GM12878 (cell line): ENCODE measurements around the gene MAPK1. TPM values are rescaled to one million over a fixed set of nuclear protein-coding genes. Genes with fewer than 3 reads are reported as not detected.

ENCODE experiments used
- ATAC-seq: fragments of 200-7000 bp; cut with Tn5 transposase; 3 replicates; pipeline ENCODE4 v1.9.1; 2020; ENCODE audit warnings: mild to moderate bottlenecking, moderate library complexity
- BruUV-seq: library from RNA; stranded (reverse); fragments of 400-500 nt; replicated peaks from 2 replicates; lab custom pipeline; 2021; lab: Mats Ljungman, UMichigan
- CTCF ChIA-PET: fragments of 300-600 bp; sonication (Branson Sonifier 250); formaldehyde crosslinking; extraction: SDS; loops from one replicate; lab custom pipeline; 2021; ENCODE audit warnings: inconsistent platforms; lab: Yijun Ruan, JAX
- POLR2A ChIA-PET: fragments of 350-600 bp; formaldehyde crosslinking; extraction: SDS; loops from one replicate; lab custom pipeline; 2021; ENCODE audit warnings: inconsistent platforms; lab: Charles Lee
- RAD21 ChIA-PET: fragments of 300-600 bp; sonication (Branson Sonifier 250); formaldehyde crosslinking; loops from one replicate; lab custom pipeline; 2023; ENCODE audit warnings: antibody characterized with exemption; ENCODE audit not compliant: unreplicated experiment; lab: Charles Lee
- SMC1A ChIA-PET: fragments of 300-600 bp; sonication (Branson Sonifier 250); formaldehyde crosslinking; loops from one replicate; lab custom pipeline; 2023; ENCODE audit not compliant: unreplicated experiment, uncharacterized antibody; lab: Charles Lee
- DNase-seq: peaks from one replicate; pipeline ENCODE4 v3.0.0-alpha.2; 2011; ENCODE audit warnings: low read depth, low spot score
- FAIRE-seq: peaks from 3 replicates; lab custom pipeline; 2011; peaks lifted over from hg19 to GRCh38; lab: Jason Lieb, UNC
- H2AFZ ChIP-seq: 2 replicates; pipeline ENCODE4 v1.6.0; 2011; ENCODE audit warnings: low read depth, low read length, control low read depth; ENCODE audit not compliant: control insufficient read depth
- H3K27ac ChIP-seq: 2 replicates; pipeline ENCODE4 v1.5.1; 2011; ENCODE audit warnings: control low read depth; ENCODE audit not compliant: control insufficient read depth, insufficient read depth
- H3K27me3 ChIP-seq, 2 experiments: replicated peaks in 1 of 2; 2 replicates each; pipeline versions ENCODE4 v1.6.0 to v1.6.1; 2011; ENCODE audit warnings: low read length in 1 of 2; ENCODE audit not compliant: control insufficient read depth in 2 of 2, insufficient read depth in 2 of 2
- H3K36me3 ChIP-seq, 2 experiments: 2 replicates each; pipeline ENCODE4 v1.5.1; 2011; ENCODE audit warnings: low read length in 1 of 2; ENCODE audit not compliant: control insufficient read depth in 2 of 2, insufficient read depth in 2 of 2
- H3K4me1 ChIP-seq: 2 replicates; pipeline ENCODE4 v1.6.1; 2011; ENCODE audit warnings: mild to moderate bottlenecking, low read length, moderate library complexity, mixed read lengths; ENCODE audit not compliant: control insufficient read depth, insufficient read depth
- H3K4me2 ChIP-seq: 2 replicates; pipeline ENCODE4 v1.6.0; 2011; ENCODE audit warnings: control low read depth; ENCODE audit not compliant: control insufficient read depth, insufficient read depth
- H3K4me3 ChIP-seq: fragments of 200-600 bp; sonication (generic); 2 replicates; pipeline ENCODE4 v1.5.1; 2016
- H3K79me2 ChIP-seq: 2 replicates; pipeline ENCODE4 v1.6.0; 2011; ENCODE audit warnings: low read length; ENCODE audit not compliant: control insufficient read depth, insufficient read depth
- H3K9ac ChIP-seq: 2 replicates; pipeline ENCODE4 v1.8.0; 2011; ENCODE audit warnings: low read length, control low read depth, mixed read lengths; ENCODE audit not compliant: control insufficient read depth, insufficient read depth
- H3K9me3 ChIP-seq: replicated peaks from 3 replicates; pipeline ENCODE4 v1.5.1; 2011; ENCODE audit warnings: mild to moderate bottlenecking, low read length; ENCODE audit not compliant: control insufficient read depth, insufficient read depth
- H4K20me1 ChIP-seq: 2 replicates; pipeline ENCODE4 v1.6.0; 2011; ENCODE audit not compliant: control insufficient read depth, insufficient read depth
- NBN ChIP-seq: fragments of 450-650 bp; IDR thresholded peaks from 2 replicates; pipeline ENCODE4 v1.6.1; 2016
- POU2F2 ChIP-seq: IDR thresholded peaks from 3 replicates; pipeline ENCODE4 v1.6.1; 2011; ENCODE audit warnings: low read depth, mild to moderate bottlenecking, low read length, borderline replicate concordance
- RCOR1 ChIP-seq: conservative IDR thresholded peaks from 2 replicates; pipeline ENCODE4 v1.6.1; 2012; ENCODE audit warnings: low read depth, low read length, improper control_type of control experiment
- ZBTB33 ChIP-seq: fragments of 450-650 bp; IDR thresholded peaks from 2 replicates; pipeline ENCODE4 v1.6.1; 2017; ENCODE audit warnings: mild to moderate bottlenecking
- ZBTB4 ChIP-seq: fragments of 450-650 bp; formaldehyde crosslinking; IDR thresholded peaks from 2 replicates; pipeline ENCODE4 v1.4.0; 2022; ENCODE audit warnings: mild to moderate bottlenecking, moderate library complexity
- ZNF207 ChIP-seq: fragments of 450-650 bp; IDR thresholded peaks from 2 replicates; pipeline ENCODE4 v1.6.1; 2014; ENCODE audit warnings: antibody characterized with exemption, mild to moderate bottlenecking, borderline replicate concordance
- ZNF622 ChIP-seq: fragments of 450-650 bp; IDR thresholded peaks from 2 replicates; pipeline ENCODE4 v1.6.1; 2017; ENCODE audit warnings: mild to moderate bottlenecking, inconsistent platforms
- ZZZ3 ChIP-seq: IDR thresholded peaks from 2 replicates; pipeline ENCODE4 v1.6.1; 2011; ENCODE audit warnings: low read depth; ENCODE audit not compliant: control insufficient read depth, insufficient read length
- WGBS: methylation state at CpG from one replicate; pipeline ENCODE4 v1.1.6; 2016; ENCODE audit warnings: low lambda C conversion rate; ENCODE audit not compliant: insufficient replicate concordance, insufficient coverage; ENCODE audit errors: missing lambda C conversion rate; 5-methylcytosine and 5-hydroxymethylcytosine counted together
- in situ Hi-C: fragments of 300-500 bp; cut with MboI; formaldehyde crosslinking; loops from 9 replicates; pipeline ENCODE4 v1.14.3; 2018; ENCODE audit warnings: mixed read lengths
- intact Hi-C: fragments of 100-400 bp; cut with micrococcal nuclease; formaldehyde crosslinking; loops from one replicate; pipeline ENCODE4 v1.14.2; 2022; ENCODE audit not compliant: unreplicated experiment
- polyA plus RNA-seq, 11 experiments: library from polyadenylated mRNA; depleted of rRNA in 4 of 11; unstranded in 6 of 11; stranded (reverse) in 5 of 11; fragments of >200 nt; fragmentation: Nextera tagmentation in 4 of 11; fragmentation: Illumina TruSeq in 1 of 11; extraction: Ambion mirVana in 4 of 11; extraction: Trizol in 1 of 11; gene quantifications; 1 replicate in 1 of 11; 2 replicates in 10 of 11; pipeline versions ENCODE4 v1.2.1 to v1.2.3, GENCODE V29; 2011 to 2016; ENCODE audit warnings: inconsistent platforms in 2 of 11, missing spikeins in 2 of 11, low read depth in 1 of 11
- total RNA-seq, 4 experiments: library from RNA; depleted of rRNA in 3 of 4; stranded (reverse); fragments of >200 nt in 3 of 4; fragmentation: Illumina TruSeq in 1 of 4; extraction: Trizol in 1 of 4; gene quantifications; 2 replicates each; pipeline versions ENCODE4 v1.2.1 to v1.2.3, GENCODE V29; 2013 to 2021
- TF ChIP-seq, protein P1 (sequence below): IDR thresholded peaks from 2 replicates; pipeline ENCODE4 v1.6.1; 2012; ENCODE audit warnings: mild to moderate bottlenecking, low read depth, low read length

MAPK1 gene
- total and polyA plus RNA-seq, 10 of the 15 experiments (the other 5 are each of a cell fraction or from before 2014, with no cell fraction given): 7.0 to 123 (median 58.4) TPM

GRCh38 chr22:21761994-21762680, 105.3 kb downstream of the MAPK1 start:
- CTCF ChIA-PET: interaction anchor here (0.9 to 2.5 kb wide), 16 partner anchors 9 to 210 kb away, joined by 3 to 12 read pairs (median 3); partner anchors contain the start of genes MAPK1 and YPEL1
- no peak overlapping the region for H3K4me3 ChIP-seq
- in situ Hi-C loops (no loop called here), intact Hi-C loops (loop anchor here (5.0 kb wide), 1 partner anchor 100 kb away; no protein-coding TSS in a partner anchor)
- DNase-seq (no peak), FAIRE-seq (no peak), ATAC-seq (no peak)
- H4K20me1 ChIP-seq: no peaks in the 10 kb centered on the region
- no peak for TF ChIP-seq ZZZ3
- TF ChIP-seq POU2F2: no peak
- TF ChIP-seq NBN: no peak
- TF ChIP-seq ZNF622: no peak
- TF ChIP-seq RCOR1: no peak
- TF ChIP-seq ZBTB33: no peak
- no peak for TF ChIP-seq ZBTB4 (CRISPR knock-in tag)
- TF ChIP-seq ZNF207: no peak
- TF ChIP-seq, protein P1, sequence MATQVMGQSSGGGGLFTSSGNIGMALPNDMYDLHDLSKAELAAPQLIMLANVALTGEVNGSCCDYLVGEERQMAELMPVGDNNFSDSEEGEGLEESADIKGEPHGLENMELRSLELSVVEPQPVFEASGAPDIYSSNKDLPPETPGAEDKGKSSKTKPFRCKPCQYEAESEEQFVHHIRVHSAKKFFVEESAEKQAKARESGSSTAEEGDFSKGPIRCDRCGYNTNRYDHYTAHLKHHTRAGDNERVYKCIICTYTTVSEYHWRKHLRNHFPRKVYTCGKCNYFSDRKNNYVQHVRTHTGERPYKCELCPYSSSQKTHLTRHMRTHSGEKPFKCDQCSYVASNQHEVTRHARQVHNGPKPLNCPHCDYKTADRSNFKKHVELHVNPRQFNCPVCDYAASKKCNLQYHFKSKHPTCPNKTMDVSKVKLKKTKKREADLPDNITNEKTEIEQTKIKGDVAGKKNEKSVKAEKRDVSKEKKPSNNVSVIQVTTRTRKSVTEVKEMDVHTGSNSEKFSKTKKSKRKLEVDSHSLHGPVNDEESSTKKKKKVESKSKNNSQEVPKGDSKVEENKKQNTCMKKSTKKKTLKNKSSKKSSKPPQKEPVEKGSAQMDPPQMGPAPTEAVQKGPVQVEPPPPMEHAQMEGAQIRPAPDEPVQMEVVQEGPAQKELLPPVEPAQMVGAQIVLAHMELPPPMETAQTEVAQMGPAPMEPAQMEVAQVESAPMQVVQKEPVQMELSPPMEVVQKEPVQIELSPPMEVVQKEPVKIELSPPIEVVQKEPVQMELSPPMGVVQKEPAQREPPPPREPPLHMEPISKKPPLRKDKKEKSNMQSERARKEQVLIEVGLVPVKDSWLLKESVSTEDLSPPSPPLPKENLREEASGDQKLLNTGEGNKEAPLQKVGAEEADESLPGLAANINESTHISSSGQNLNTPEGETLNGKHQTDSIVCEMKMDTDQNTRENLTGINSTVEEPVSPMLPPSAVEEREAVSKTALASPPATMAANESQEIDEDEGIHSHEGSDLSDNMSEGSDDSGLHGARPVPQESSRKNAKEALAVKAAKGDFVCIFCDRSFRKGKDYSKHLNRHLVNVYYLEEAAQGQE: no peak
- H3K4me1 ChIP-seq: peaks cover 51% of the 10 kb centered on the region
- H3K4me2 ChIP-seq: no peak overlapping the region
- RAD21 ChIA-PET: interaction anchor here (0.8 to 2.1 kb wide), 17 partner anchors 8 to 191 kb away, joined by 3 to 18 read pairs (median 4); partner anchors contain the start of genes MAPK1, PPM1F and YPEL1
- SMC1A ChIA-PET: interaction anchor here (0.6 to 3.7 kb wide), 33 partner anchors 7 to 269 kb away, joined by 3 to 26 read pairs (median 4); partner anchors contain the start of genes MAPK1, PPM1F and YPEL1
- POLR2A ChIA-PET: interaction anchor here (0.9 to 1.3 kb wide), 7 partner anchors 11 to 176 kb away, joined by 3 to 4 read pairs (median 3); no protein-coding TSS in a partner anchor
- H3K27ac ChIP-seq: peak overlapping the region; percentile 24
- H3K9me3 ChIP-seq: no peaks in the 10 kb centered on the region
- H2AFZ ChIP-seq: no peak overlapping the region
- no TSS peak for BruUV-seq
- no peaks in the 10 kb centered on the region for H3K27me3 ChIP-seq
- no peaks in the 10 kb centered on the region for H3K79me2 ChIP-seq
- WGBS: 84% methylated on average over 15 of the region's 15 CpGs
- no peak overlapping the region for H3K9ac ChIP-seq
- peaks cover 13 to 20% of the 10 kb centered on the region in 2 experiments for H3K36me3 ChIP-seq
